ENCODE results near the gene EDN1.

- TF ChIP-seq CTCF (IDR thresholded peaks at IDR 0.05) = no peak
- no peak for TF ChIP-seq POLR2A (IDR thresholded peaks at IDR 0.05; ENCODE audit: low read depth)
These were observed 23.3 kb downstream of the EDN1 start for GRCh38 chr6:12313306-12313991.

Data from esophagus muscularis mucosa (tissue), 3 donors.